Renal cortical epithelial cell (primary cell): ENCODE data around the gene INO80C. TPM values are rescaled to one million over a fixed set of nuclear protein-coding genes. Genes with fewer than 3 reads are reported as not detected.
"Not testable (repeated sequence)": the region's sequence is repeated elsewhere in the genome, so short reads cannot be mapped to it uniquely, and the experiment has no call there.

Experiments used
- DNase-seq: peaks from one replicate; pipeline ENCODE4 v3.0.0-alpha.2; 2011; ENCODE audit warnings: low read depth
- total RNA-seq: library from RNA; depleted of rRNA; stranded (reverse); fragments of >200 nt; gene quantifications from 2 replicates; pipeline ENCODE4 v1.2.3, GENCODE V29; 2014

Gene INO80C
- total RNA-seq, 1 donor from 2014 or later = 6.2 TPM

DNA sequence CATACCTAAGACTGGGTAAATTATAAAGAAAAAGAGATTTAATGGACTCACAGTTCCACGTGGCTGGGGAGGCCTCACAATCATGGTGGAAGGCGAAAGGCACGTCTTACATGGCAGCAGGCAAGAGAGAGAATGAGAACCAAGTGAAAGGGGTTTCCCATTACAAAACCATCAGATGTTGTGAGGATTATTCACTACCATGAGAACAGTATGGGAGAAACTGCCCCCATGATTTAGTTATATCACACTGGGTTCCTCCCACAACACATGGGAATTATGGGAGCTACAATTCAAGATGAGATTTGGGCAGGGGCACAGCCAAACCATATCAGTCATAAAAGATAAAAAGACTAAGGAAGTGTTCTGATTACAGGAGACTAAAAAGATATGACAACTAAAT lies 8.5 kb downstream of the INO80C start:
- DNase-seq = not testable (repeated sequence)

DNA sequence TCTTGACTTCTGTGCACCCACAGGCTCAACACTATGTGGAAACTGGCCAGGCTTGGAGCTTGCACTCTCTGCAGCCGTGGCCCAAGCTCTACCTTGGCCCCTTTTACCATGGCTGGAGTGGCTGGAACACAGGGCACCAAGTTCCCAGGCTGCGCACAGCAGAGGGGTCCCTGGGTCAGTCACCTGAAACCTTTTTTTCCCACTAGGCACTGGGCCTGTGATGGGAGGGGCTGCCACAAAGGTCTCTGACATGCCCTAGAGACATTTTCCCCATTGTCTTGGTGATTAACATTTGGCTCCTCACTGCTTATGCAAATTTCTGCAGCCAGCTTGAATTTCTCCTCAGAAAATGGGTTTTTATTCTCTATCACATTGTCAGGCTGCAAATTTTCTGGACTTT lies 9.4 kb downstream of the INO80C start:
- DNase-seq = not testable (repeated sequence)

- not testable (repeated sequence) for DNase-seq
These were observed 10.2 kb downstream of the INO80C start for GRCh38 chr18:35487525-35487924.

DNA sequence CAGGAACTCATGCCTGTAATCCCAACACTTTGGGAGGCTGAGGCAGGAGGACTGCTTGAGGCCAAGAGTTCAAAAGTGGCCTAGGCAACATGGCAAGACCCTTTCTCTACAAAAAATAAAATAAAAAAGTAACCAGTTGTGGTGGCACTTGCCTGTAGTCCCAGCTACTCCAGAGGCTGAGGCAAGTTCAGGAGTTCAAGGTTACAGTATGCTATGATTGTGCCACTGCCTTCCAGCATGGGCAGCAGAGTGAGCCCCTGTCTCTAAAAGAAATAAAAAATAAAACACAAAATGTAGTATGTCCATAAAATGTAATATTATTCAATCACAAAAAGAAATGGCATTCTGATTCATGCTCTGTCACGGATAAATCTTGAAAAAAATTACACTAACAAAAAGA lies 11.9 kb downstream of the INO80C start:
- no peak for DNase-seq

GRCh38 chr18:35484034-35484433 lies 13.7 kb downstream of the INO80C start:
- no peak for DNase-seq

GRCh38 chr18:35481960-35482366 lies 15.8 kb downstream of the INO80C start:
- peak; percentile 87 for DNase-seq

DNA sequence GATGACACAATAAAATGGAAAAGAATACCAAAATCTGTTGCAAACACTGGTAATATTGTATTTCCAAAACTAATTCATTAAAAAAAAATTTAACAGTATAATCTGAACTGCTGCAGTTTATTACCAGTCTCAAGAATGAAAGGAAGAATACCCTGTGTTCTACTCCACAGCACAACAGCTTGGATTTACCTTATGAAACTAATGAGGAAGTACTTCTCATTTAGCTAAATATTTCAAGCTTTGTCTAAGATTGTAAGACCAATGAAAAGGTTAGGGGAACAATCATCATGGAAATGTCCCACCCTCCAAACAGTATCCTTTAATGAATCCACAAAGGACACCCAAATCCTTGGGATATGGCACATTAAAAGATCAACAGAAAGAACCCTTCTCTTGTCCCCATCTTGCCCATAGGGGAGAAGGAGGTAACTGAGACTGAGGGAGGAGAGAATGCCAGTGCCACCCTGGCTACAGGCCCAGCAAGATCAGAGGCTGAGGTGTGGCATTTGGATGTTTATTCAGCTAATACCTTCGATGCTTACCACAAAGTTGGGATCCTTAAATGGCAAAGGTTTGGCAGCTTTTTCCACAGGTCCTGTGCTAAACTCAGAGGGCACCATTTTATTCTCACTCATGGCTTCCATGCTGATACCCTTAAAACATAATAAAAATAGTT lies 17.7 kb downstream of the INO80C start:
- peak; percentile 50 for DNase-seq

DNA sequence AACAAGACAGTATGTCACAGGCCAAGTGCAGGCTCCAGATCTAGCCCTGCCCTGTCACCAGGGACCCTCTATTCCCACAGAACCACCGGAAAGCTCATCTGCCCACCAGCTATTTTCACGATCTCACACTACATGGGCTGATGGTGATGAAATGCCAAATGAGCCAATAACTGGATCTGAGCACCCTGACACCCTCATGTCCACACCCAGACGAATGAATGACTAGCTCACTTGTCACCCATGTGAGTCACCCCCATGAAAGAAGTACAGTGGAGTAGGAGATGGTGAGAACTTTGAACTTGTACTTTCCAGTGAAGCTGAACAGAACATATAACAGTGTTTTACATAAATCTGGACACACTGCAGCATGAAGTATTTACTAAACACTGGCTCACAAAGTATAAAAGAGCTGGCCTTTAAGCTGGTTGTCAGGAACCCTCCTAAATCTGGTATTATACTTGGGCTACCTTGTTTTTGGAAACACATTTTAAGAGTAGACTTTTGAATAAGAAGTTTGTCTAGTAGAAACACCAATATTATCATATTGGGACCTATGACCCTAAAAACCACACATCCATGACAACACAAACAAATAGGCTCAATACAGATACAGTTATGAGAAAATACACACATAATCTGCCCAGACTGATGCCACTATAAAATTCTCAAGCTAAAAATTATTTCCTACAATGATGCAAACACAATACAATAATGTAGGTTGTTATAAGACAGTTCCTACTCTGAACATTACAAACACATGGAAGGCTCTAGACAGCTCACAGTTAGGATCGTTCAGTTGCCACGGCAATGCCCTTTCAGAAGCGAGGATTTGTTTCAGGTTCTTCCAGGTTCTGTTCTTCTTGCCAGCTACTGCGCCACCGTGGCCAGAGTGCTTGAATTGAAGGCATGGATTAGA lies 19.0 kb downstream of the INO80C start:
- peak; percentile 98 for DNase-seq

GRCh38 chr18:35477974-35478373 lies 19.8 kb downstream of the INO80C start:
- no peak for DNase-seq

- no peak for DNase-seq
These were observed 20.3 kb downstream of the INO80C start for GRCh38 chr18:35477497-35477896.

DNA sequence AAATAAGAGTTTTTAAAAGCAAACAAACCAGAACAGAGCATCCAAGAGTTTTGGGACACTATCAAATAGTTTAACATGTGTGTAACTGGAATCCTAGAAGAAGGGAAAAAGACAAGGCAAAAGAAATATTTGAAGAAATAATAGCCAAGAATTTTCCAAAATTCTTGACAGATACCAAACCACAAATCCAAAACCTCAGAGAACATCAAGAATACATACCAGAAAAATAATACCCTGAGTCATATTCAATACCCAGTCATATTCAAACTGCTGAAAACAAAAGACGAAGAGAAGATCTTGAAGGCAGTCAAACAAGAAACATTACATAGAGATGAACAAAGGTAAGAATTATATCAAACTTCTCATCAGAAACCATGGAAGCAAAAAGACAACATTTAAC lies 22.9 kb downstream of the INO80C start:
- no peak for DNase-seq

GRCh38 chr18:35473562-35473961 lies 24.2 kb downstream of the INO80C start:
- DNase-seq = no peak

DNA sequence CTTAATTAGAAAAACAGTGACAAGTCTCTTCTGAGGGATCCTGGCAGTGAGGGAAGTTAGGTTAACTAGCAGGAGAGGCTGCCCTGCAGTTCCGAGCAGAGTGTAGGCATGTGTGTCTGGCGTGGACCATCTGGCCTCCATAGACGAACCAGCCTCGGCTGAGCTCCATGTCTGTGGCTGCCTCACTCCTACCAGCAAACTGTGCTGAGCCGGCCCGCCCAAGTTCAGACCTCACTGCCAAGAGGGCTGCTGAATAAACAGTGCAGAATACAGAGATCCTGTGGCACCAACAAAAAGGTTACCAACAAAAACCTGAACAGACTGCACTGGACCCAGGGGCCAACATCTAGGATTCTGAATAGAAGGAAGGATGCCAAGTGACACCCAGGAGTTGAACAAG lies 27.3 kb downstream of the INO80C start:
- no peak for DNase-seq

DNA sequence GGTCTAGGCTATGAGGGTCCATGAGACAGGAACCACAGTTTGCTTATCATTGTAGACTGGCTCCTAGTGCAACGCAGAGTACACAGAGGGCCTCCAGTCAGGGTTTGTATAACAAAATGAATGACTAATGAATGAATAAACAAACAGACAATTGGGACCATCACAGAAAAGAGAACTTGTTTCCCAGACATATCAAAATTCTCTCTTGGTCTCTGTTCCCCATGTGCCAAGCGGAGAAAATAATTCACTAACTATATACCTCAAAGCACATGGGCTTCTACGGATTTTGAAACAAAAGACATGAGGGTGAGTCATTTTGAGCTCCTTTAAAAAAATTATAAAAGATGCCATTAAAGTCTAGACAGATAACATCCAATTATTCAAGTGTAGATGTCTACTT lies 28.0 kb downstream of the INO80C start:
- no peak for DNase-seq

DNA sequence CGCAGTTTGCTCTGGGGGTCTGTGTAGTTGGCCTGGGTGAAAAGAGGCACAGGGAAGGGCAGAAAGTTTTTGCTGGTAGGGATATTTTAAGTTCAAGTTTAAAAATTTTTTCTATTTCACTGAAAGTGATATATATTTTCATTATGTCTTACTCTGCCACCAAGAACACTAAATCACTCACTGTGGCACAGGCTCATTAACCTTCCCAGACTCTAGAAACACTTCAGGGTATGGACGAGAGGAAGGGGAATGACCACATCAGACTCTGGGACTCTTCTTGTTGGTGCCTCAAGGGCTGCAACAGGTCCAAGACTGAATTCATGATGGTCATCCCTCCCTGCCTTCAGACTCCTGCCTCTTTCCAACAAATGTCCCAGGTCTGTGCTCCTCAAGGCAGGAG lies 29.0 kb downstream of the INO80C start:
- DNase-seq = no peak

DNA sequence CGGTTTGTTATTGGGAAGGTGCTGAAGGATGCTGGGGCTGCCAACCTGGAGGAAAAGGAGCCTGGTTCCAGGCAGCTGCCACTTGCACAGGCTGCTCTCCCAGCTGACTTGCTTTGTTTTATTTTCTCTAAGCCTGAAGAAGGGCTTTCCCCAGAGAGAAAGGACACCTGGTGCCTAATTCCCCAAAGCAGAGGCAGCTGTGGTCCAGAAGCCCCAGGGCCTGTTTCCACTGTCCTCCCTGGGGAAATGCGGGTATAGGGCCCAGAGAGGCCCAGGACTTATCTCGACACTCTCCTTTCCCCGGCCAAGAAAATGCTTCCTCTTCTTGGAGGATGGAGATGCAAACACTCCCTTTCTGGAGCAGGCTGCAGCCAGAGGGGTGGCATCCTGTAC lies 30.1 kb downstream of the INO80C start:
- no peak for DNase-seq

DNA sequence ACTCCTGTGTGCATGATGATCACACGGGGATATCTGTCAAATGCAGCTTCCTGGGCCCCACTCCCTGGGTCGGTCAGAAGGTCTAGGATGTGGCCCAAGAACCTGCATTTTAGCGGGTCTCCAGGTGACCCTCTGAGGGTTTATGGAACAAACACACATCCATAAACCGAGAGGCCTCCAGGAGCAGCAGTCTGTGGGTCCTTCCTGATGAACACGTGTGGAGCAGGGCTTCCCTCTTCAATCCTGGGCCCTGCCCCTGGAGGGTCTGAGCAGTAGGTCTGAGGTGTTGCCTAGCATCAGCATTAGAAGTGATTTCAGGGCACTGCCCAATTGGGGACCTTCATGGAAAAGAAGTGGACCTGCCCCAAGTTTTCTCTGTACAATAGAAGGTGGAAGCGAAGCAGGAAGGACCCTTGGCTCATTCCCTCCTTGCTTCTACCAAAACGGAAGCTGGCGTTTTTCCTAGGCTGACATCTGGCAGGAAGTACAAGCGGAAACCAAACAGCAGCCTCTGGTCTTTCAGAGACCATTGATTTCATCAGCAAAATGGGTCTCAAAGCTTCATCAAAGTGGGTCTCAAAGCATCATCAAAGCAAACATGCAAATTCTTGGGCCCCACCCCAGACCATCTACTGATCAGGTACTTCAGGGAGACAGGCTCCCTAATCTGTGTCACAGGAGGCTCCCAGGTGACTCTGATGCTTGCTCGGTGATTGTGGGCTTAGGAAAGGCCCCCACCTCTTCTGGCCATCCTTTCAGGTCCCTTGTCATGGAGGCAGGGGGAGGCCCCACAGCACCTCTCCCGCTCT lies 30.7 kb downstream of the INO80C start:
- DNase-seq = no peak

DNA sequence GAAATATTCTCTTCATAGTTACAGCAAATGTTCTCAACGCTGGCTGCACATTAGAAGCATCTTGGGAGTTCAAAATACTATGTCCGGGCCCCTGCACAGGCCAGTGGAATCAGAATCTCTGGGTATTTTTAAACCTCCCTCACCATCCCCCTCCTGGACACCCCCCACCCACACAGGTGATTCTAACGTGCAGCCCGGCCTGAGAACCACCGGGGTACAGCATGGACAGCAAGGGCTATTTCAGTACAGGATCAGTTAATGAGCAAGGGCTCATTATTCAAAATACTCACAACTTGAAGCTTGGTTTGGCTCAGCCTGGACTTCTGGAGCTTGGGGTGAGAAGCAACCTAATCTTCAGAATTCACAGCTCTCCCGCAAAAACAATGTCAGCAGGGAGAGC lies 31.4 kb downstream of the INO80C start:
- DNase-seq = no peak

DNA sequence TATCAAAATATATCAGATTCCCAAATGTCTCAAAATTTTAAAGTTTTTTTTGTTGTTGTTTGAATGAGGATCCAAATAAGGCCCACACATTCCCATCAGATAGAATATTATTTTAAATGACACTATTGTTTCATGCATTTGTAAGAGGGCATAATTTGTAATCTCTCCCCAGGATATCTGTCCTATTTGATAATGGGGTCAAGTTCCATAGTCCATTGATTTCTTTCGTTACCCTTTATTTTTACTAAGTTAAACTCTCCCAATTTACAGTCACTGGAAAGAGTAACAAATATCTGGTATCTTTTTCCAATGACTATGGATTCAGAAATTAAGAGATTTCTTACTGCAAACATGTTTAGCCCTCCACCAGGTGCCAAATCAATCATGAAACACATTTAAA lies 32.4 kb downstream of the INO80C start:
- DNase-seq = no peak

DNA sequence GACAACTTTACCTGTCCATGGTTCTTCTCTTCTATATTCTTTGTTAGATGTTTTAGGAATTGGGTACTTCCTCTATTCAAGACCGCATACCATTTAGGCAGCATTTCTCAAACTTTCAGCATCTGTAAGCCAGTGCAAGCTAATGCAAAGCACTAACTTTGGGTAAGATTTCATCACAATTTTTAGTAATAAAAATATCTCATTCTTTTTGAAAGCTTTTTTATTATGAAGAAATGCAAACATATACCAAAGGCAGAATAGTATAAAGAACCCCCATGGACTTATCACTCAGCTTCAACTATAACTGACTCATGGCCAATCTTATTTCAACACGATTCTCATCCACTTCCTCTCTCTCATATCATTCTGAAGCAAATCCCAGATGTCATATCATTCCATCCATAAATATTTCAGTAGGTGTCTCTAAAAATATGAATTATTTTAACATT lies 32.9 kb downstream of the INO80C start:
- DNase-seq = no peak

DNA sequence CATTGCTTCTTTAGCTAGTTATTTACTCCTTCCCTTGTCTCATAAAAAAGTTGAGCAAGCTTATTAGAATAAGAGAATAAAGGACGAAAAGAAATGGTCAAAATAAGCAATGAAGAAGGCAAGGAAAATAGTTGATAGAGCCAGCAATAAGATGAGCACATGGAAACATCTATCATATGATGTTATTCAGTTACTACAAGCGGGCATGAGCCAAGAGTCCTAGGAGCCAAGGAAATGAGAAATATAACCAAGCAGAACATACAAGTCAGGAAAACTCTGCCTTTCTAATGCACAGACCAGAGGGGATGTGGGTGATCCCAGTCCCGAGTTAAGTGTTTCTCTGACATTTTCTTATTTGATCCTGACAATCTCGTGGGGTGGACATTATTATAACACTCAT lies 33.9 kb downstream of the INO80C start:
- no peak for DNase-seq

DNA sequence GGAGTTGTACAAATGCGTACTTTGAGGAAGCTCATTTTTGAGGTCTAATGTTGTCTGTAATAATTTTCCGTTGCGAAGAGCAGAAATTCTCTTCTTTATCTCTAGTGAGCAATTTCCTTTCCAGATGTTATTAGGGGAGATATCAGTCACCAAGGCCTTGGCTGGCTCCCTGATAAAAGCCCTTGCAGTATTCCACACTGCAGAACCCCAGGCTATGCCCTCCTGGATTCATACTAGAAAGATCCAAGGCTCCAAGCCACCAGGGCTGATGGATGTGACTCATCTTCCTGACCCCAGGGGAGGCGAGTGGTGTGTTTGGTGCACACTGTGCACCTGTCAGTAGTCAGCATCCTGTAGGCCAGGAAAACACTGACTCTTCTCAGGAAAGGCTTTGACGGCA lies 34.7 kb downstream of the INO80C start:
- DNase-seq = peak; percentile 26
